ENCODE results near the gene PITPNM1. TPM values are rescaled to one million over a fixed set of nuclear protein-coding genes. Genes with fewer than 3 reads are reported as not detected.

Gene PITPNM1
- polyA plus RNA-seq, 1 donor (not counting 4 experiments of a cell fraction or from before 2014, with no cell fraction given): 15.9 TPM

DNA sequence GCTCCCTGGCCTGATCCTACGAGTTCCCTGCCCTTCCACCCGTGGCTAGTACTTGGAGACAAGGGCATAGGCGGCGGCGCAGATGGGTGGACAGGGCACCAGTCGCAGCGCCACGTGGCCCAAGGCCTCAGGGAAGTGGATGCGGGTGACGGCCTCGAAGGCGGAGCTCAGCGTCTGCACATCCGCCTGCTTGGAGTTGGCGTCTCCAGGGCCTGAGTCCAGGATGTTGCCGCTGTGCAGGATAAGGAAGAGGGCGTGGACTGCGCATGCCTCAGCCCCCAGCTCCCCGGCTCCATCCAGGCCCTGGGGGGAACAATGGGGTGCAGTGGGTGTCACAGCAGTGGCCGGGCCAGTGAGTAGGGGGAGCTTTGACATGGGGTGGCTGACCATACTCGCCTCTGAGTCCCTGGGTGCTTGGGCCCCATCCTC is 6.6 kb downstream of the PITPNM1 start:
- Histone ChIP-seq H3K9me3 (ENCODE audit: control insufficient read depth, low read depth, low read length) (no peaks in the 10 kb centered on the region), H3K36me3 (ENCODE audit: control insufficient read depth in 2 of 2, extremely low read depth in 1 of 2, insufficient read depth in 2 of 2, low read length in 2 of 2) (peaks cover 9 to 28% of the 10 kb centered on the region in 2 experiments), H3K4me2 (ENCODE audit: control insufficient read depth, extremely low read depth, insufficient read depth, low read depth, low read length) (no peak overlapping the region), H3K9me1 (ENCODE audit: control insufficient read depth, extremely low read depth, insufficient read depth, low read length) (no peaks in the 10 kb centered on the region), H3K79me2 (ENCODE audit: control insufficient read depth, insufficient read depth, low read length) (peaks cover 1% of the 10 kb centered on the region), H3K27ac (ENCODE audit: control insufficient read depth, insufficient read depth, low read length) (no peak overlapping the region), H4K20me1 (ENCODE audit: control insufficient read depth, extremely low read depth, insufficient read depth, low read length) (no peaks in the 10 kb centered on the region), H3K4me3 (ENCODE audit: control insufficient read depth in 2 of 3, extremely low read depth in 1 of 3, insufficient read depth in 2 of 3, low read depth in 1 of 3, low read length in 3 of 3) (no peak overlapping the region), H3K27me3 (ENCODE audit: control insufficient read depth, extremely low read depth, insufficient read depth, low read length) (no peaks in the 10 kb centered on the region), H3K4me1 (ENCODE audit: control insufficient read depth, extremely low read depth, insufficient read depth, low read length) (no peaks in the 10 kb centered on the region), H2AFZ (ENCODE audit: control insufficient read depth, low read length) (no peak overlapping the region), H3K9ac (ENCODE audit: control insufficient read depth, extremely low read depth, insufficient read depth, low read length) (no peak overlapping the region)
- DNase-seq (ENCODE audit: low read depth, low spot score) (no peak), FAIRE-seq (no peak)
- dilution Hi-C loops (cut with MboI; ENCODE audit: extremely low pct_ligation_motif_present, low sequenced_read_pairs): no loop called here
- TF ChIP-seq, protein P1, sequence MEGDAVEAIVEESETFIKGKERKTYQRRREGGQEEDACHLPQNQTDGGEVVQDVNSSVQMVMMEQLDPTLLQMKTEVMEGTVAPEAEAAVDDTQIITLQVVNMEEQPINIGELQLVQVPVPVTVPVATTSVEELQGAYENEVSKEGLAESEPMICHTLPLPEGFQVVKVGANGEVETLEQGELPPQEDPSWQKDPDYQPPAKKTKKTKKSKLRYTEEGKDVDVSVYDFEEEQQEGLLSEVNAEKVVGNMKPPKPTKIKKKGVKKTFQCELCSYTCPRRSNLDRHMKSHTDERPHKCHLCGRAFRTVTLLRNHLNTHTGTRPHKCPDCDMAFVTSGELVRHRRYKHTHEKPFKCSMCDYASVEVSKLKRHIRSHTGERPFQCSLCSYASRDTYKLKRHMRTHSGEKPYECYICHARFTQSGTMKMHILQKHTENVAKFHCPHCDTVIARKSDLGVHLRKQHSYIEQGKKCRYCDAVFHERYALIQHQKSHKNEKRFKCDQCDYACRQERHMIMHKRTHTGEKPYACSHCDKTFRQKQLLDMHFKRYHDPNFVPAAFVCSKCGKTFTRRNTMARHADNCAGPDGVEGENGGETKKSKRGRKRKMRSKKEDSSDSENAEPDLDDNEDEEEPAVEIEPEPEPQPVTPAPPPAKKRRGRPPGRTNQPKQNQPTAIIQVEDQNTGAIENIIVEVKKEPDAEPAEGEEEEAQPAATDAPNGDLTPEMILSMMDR (optimal IDR thresholded peaks at IDR 0.05 in 1 of 3, IDR thresholded peaks at IDR 0.05 in 1 of 3, conservative IDR thresholded peaks at IDR 0.05 in 1 of 3; ENCODE audit: extremely low read depth in 1 of 3, insufficient read depth in 2 of 3, low read length in 3 of 3): no peak
- no peak for TF ChIP-seq EZH2 (IDR thresholded peaks at IDR 0.05; ENCODE audit: low read length)

DNA sequence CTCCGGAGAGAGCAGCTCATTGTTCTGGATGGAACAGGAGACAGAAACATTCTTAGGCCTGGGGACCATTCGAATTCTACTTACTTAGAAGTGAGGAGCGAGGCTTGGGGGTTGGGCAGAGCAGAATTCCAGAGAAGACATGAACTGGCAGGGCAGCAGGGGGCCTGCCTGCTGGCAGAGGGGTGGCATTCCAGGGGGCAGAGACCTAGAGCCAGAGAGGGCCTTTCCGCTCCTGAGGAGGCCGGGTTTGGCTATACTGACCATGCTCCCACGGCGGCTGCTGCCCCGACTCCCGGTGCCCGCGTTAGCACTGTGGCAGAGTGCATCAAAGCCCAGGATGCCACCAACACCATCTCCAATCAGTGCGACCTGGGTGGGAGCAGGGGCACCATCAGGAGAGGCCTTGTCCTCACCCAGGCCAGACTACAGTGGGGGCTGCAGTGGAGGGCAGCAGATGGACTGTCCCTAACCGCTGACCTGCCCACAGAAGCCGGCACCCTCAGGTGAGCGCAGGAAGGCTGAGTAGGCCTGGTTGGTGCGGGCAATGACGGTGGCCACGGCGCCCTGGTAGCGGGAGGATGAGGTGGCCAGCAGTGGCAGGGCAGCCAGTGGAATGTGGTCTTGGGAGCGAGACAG is 7.4 kb downstream of the PITPNM1 start:
- TF ChIP-seq, protein P1 (optimal IDR thresholded peaks at IDR 0.05 in 1 of 3, IDR thresholded peaks at IDR 0.05 in 1 of 3, conservative IDR thresholded peaks at IDR 0.05 in 1 of 3; ENCODE audit: extremely low read depth in 1 of 3, insufficient read depth in 2 of 3, low read length in 3 of 3): no peak
- no peak for TF ChIP-seq EZH2 (IDR thresholded peaks at IDR 0.05; ENCODE audit: low read length)
- H2AFZ ChIP-seq (ENCODE audit: control insufficient read depth, low read length): no peak overlapping the region
- H3K4me2 ChIP-seq (ENCODE audit: control insufficient read depth, extremely low read depth, insufficient read depth, low read depth, low read length): no peak overlapping the region
- no peak for DNase-seq (ENCODE audit: low read depth, low spot score)
- no peaks in the 10 kb centered on the region for H3K27me3 ChIP-seq (ENCODE audit: control insufficient read depth, extremely low read depth, insufficient read depth, low read length)
- FAIRE-seq: no peak
- H3K36me3 ChIP-seq (ENCODE audit: control insufficient read depth in 2 of 2, extremely low read depth in 1 of 2, insufficient read depth in 2 of 2, low read length in 2 of 2): peaks cover 9 to 29% of the 10 kb centered on the region in 2 experiments
- no peaks in the 10 kb centered on the region for H3K4me1 ChIP-seq (ENCODE audit: control insufficient read depth, extremely low read depth, insufficient read depth, low read length)
- no peak overlapping the region for H3K27ac ChIP-seq (ENCODE audit: control insufficient read depth, insufficient read depth, low read length)
- no peaks in the 10 kb centered on the region for H3K79me2 ChIP-seq (ENCODE audit: control insufficient read depth, insufficient read depth, low read length)
- H3K9ac ChIP-seq (ENCODE audit: control insufficient read depth, extremely low read depth, insufficient read depth, low read length): no peak overlapping the region
- no peaks in the 10 kb centered on the region for H4K20me1 ChIP-seq (ENCODE audit: control insufficient read depth, extremely low read depth, insufficient read depth, low read length)
- H3K9me3 ChIP-seq (ENCODE audit: control insufficient read depth, low read depth, low read length): no peaks in the 10 kb centered on the region
- no peak overlapping the region for H3K4me3 ChIP-seq (ENCODE audit: control insufficient read depth in 2 of 3, extremely low read depth in 1 of 3, insufficient read depth in 2 of 3, low read depth in 1 of 3, low read length in 3 of 3)
- no peaks in the 10 kb centered on the region for H3K9me1 ChIP-seq (ENCODE audit: control insufficient read depth, extremely low read depth, insufficient read depth, low read length)
- dilution Hi-C loops (cut with MboI; ENCODE audit: extremely low pct_ligation_motif_present, low sequenced_read_pairs): no loop called here
